SK-N-SH treated with all-trans-retinoic acid at 6 μM for 48 hours (cell line): ENCODE data around the gene PAX5.

Experiments
- GLIS3 ChIP-seq: fragments of 250-450 bp; sonication (Bioruptor Pico); IDR thresholded peaks from 2 replicates; pipeline ENCODE4 v1.5.0; 2020; ENCODE audit warnings: mild to moderate bottlenecking, moderate library complexity
- RARB ChIP-seq: fragments of 250-450 bp; sonication (Bioruptor Pico); IDR thresholded peaks from 2 replicates; pipeline ENCODE4 v1.8.0; 2021; ENCODE audit warnings: mild to moderate bottlenecking, moderate library complexity
- ZNF70 ChIP-seq: fragments of 450-650 bp; formaldehyde crosslinking; IDR thresholded peaks from 2 replicates; pipeline ENCODE4 v1.5.0; 2020; ENCODE audit warnings: mild to moderate bottlenecking, moderate library complexity
- TF ChIP-seq, protein P1 (sequence below): fragments of 250-450 bp; sonication (Bioruptor Pico); IDR thresholded peaks from 2 replicates; pipeline ENCODE4 v1.5.0; 2020; ENCODE audit warnings: mild to moderate bottlenecking, moderate library complexity

DNA sequence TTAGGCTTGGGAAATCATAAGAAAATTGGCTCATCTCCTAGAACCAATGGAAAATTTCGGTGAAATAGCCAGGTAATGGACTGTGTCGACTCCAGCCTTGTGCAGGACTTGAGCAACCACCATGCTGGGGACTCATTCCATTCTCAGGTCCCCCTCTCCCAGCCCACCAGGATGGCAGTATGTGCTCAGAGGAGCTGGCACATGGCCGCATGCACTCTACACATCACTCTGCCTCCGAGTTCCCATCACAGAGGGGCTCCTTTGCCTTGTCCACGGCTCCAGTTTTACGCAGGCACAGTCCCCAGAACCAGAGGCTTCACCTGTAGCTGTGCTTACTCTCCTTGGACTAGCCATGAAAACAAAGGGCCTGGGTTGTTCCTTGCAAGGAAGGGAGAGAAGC, 149.3 kb downstream of the PAX5 start:
- TF ChIP-seq GLIS3 (CRISPR knock-in tag) (no peak), ZNF70 (CRISPR knock-in tag) (no peak), RARB (CRISPR knock-in tag) (no peak)
- TF ChIP-seq, protein P1, sequence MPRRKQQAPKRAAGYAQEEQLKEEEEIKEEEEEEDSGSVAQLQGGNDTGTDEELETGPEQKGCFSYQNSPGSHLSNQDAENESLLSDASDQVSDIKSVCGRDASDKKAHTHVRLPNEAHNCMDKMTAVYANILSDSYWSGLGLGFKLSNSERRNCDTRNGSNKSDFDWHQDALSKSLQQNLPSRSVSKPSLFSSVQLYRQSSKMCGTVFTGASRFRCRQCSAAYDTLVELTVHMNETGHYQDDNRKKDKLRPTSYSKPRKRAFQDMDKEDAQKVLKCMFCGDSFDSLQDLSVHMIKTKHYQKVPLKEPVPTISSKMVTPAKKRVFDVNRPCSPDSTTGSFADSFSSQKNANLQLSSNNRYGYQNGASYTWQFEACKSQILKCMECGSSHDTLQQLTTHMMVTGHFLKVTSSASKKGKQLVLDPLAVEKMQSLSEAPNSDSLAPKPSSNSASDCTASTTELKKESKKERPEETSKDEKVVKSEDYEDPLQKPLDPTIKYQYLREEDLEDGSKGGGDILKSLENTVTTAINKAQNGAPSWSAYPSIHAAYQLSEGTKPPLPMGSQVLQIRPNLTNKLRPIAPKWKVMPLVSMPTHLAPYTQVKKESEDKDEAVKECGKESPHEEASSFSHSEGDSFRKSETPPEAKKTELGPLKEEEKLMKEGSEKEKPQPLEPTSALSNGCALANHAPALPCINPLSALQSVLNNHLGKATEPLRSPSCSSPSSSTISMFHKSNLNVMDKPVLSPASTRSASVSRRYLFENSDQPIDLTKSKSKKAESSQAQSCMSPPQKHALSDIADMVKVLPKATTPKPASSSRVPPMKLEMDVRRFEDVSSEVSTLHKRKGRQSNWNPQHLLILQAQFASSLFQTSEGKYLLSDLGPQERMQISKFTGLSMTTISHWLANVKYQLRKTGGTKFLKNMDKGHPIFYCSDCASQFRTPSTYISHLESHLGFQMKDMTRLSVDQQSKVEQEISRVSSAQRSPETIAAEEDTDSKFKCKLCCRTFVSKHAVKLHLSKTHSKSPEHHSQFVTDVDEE, result no peak
